K562 (cell line): ENCODE results near the gene CLTA. TPM values are rescaled to one million over a fixed set of nuclear protein-coding genes. Genes with fewer than 3 reads are reported as not detected.
A peak's percentile ranks its signal among the peaks of the same experiment; 100 is the strongest.

Source experiments
- ATF4 ChIP-seq: fragments of 450-650 bp; formaldehyde crosslinking; IDR thresholded peaks from 2 replicates; pipeline ENCODE4 v1.4.0; 2022; ENCODE audit warnings: mild to moderate bottlenecking, moderate library complexity
- BRD4 ChIP-seq: fragments of 200-600 bp; sonication (generic); IDR thresholded peaks from 2 replicates; pipeline ENCODE4 v1.6.1; 2017; ENCODE audit warnings: inconsistent platforms
- CBFA2T2 ChIP-seq: fragments of 450-650 bp; conservative IDR thresholded peaks from 2 replicates; pipeline ENCODE4 v1.6.1; 2017; ENCODE audit warnings: mild to moderate bottlenecking
- CBFA2T3 ChIP-seq: fragments of 450-650 bp; IDR thresholded peaks from 2 replicates; pipeline ENCODE4 v1.6.1; 2017
- CBFB ChIP-seq: sonication (generic); formaldehyde crosslinking; IDR thresholded peaks from 2 replicates; pipeline ENCODE4 v1.4.0; 2020; ENCODE audit warnings: mild to moderate bottlenecking, missing genetic modification reagents
- ELF2 ChIP-seq: fragments of 250-450 bp; sonication (Bioruptor Pico); IDR thresholded peaks from 2 replicates; pipeline ENCODE4 v1.5.0; 2021; ENCODE audit warnings: mild to moderate bottlenecking
- ETV5 ChIP-seq: sonication (generic); formaldehyde crosslinking; IDR thresholded peaks from 2 replicates; pipeline ENCODE4 v1.4.0; 2020; ENCODE audit warnings: low read depth, mild to moderate bottlenecking, missing genetic modification reagents
- HDAC2 ChIP-seq: fragments of 450-650 bp; IDR thresholded peaks from 2 replicates; pipeline ENCODE4 v1.6.1; 2016; ENCODE audit warnings: mild to moderate bottlenecking
- HMBOX1 ChIP-seq: sonication (generic); IDR thresholded peaks from 2 replicates; pipeline ENCODE4 v1.6.1; 2016
- HMG20A ChIP-seq: fragments of 450-650 bp; formaldehyde crosslinking; conservative IDR thresholded peaks from 2 replicates; pipeline ENCODE4 v1.4.0; 2020; ENCODE audit warnings: mild to moderate bottlenecking, mixed read lengths
- HNRNPK ChIP-seq: fragments of 200-400 bp; formaldehyde crosslinking; IDR thresholded peaks from one replicate; pipeline ENCODE4 v1.6.1; 2018; ENCODE audit warnings: mild to moderate bottlenecking, low read depth, low read length; ENCODE audit not compliant: poor library complexity, severe bottlenecking
- NFE2L1 ChIP-seq: fragments of 450-650 bp; IDR thresholded peaks from 2 replicates; pipeline ENCODE4 v1.6.1; 2016; ENCODE audit warnings: missing genetic modification characterization, low read depth, mild to moderate bottlenecking, missing compliant biosample characterization, moderate library complexity, borderline replicate concordance
- RBBP5 ChIP-seq: fragments of 200-600 bp; sonication (generic); IDR thresholded peaks from 2 replicates; pipeline ENCODE4 v1.6.1; 2012; ENCODE audit warnings: borderline replicate concordance, mild to moderate bottlenecking, low read length, control low read depth, inconsistent platforms; ENCODE audit not compliant: insufficient read depth, poor library complexity, severe bottlenecking
- RBM34 ChIP-seq: fragments of 200-400 bp; formaldehyde crosslinking; IDR thresholded peaks from 2 replicates; pipeline ENCODE4 v1.6.1; 2018; ENCODE audit warnings: low read length, borderline replicate concordance; ENCODE audit not compliant: insufficient read depth
- RFX7 ChIP-seq: fragments of 250-450 bp; sonication (Bioruptor Pico); IDR thresholded peaks from 2 replicates; pipeline ENCODE4 v1.5.1; 2021; ENCODE audit warnings: mild to moderate bottlenecking
- SAFB ChIP-seq: fragments of 200-400 bp; formaldehyde crosslinking; IDR thresholded peaks from 2 replicates; pipeline ENCODE4 v1.6.1; 2017; ENCODE audit warnings: low read depth, low read length, borderline replicate concordance
- SIN3B ChIP-seq: fragments of 450-650 bp; IDR thresholded peaks from 2 replicates; pipeline ENCODE4 v1.6.1; 2017; ENCODE audit warnings: low read depth, mild to moderate bottlenecking, moderate library complexity
- SMARCB1 ChIP-seq: IDR thresholded peaks from 2 replicates; pipeline ENCODE4 v1.6.1; 2011; ENCODE audit warnings: improper control_type of control experiment, low read depth; ENCODE audit not compliant: insufficient read length
- SNIP1 ChIP-seq: fragments of 450-650 bp; IDR thresholded peaks from 2 replicates; pipeline ENCODE4 v1.7.1; 2017; ENCODE audit warnings: low read depth, mild to moderate bottlenecking
- SOX6 ChIP-seq: fragments of 450-650 bp; IDR thresholded peaks from 2 replicates; pipeline ENCODE4 v1.6.1; 2014; ENCODE audit warnings: mild to moderate bottlenecking
- TCF15 ChIP-seq: fragments of 250-450 bp; sonication (Bioruptor Pico); IDR thresholded peaks from 2 replicates; pipeline ENCODE4 v1.8.0; 2022; ENCODE audit warnings: moderate library complexity, mild to moderate bottlenecking, inconsistent platforms
- TFE3 ChIP-seq: fragments of 450-650 bp; formaldehyde crosslinking; IDR thresholded peaks from 2 replicates; pipeline ENCODE4 v1.4.0; 2020; ENCODE audit warnings: mild to moderate bottlenecking, mixed read lengths
- TRIM28 ChIP-seq: fragments of 450-650 bp; IDR thresholded peaks from 2 replicates; pipeline ENCODE4 v1.6.1; 2017
- ZC3H8 ChIP-seq: fragments of 450-650 bp; IDR thresholded peaks from 2 replicates; pipeline ENCODE4 v1.6.1; 2017
- ZFP36 ChIP-seq: fragments of 150-350 bp; IDR thresholded peaks from 2 replicates; pipeline ENCODE4 v1.6.1; 2018; ENCODE audit warnings: low read length, low read depth; ENCODE audit not compliant: partially characterized antibody
- ZNF12 ChIP-seq: sonication (generic); formaldehyde crosslinking; IDR thresholded peaks from 2 replicates; pipeline ENCODE4 v1.4.0; 2020; ENCODE audit warnings: mild to moderate bottlenecking, missing genetic modification reagents
- ZNF121 ChIP-seq: sonication (generic); formaldehyde crosslinking; conservative IDR thresholded peaks from 2 replicates; pipeline ENCODE4 v1.8.0; 2022; ENCODE audit warnings: missing genetic modification reagents
- ZNF175 ChIP-seq: fragments of 200-800 bp; sonication (Bioruptor generic); IDR thresholded peaks from 2 replicates; pipeline ENCODE4 v1.6.1; 2016; ENCODE audit warnings: low read depth, mild to moderate bottlenecking, missing genetic modification characterization, missing compliant biosample characterization
- ZNF217 ChIP-seq: sonication (generic); formaldehyde crosslinking; IDR thresholded peaks from 2 replicates; pipeline ENCODE4 v1.8.0; 2022; ENCODE audit warnings: mild to moderate bottlenecking, missing genetic modification reagents
- polyA plus RNA-seq, 8 experiments: library from polyadenylated mRNA; depleted of rRNA in 4 of 8; stranded (reverse) in 5 of 8; unstranded in 3 of 8; fragments of >200 nt; fragmentation: Nextera tagmentation in 2 of 8; fragmentation: Illumina TruSeq in 1 of 8; extraction: Ambion mirVana in 2 of 8; extraction: Trizol in 1 of 8; gene quantifications; 2 replicates each; pipeline versions ENCODE4 v1.2.1 to v1.2.3, GENCODE V29; 2011 to 2014; ENCODE audit warnings: inconsistent platforms in 1 of 8, missing spikeins in 1 of 8
- total RNA-seq, 7 experiments: library from RNA; depleted of rRNA in 6 of 7; stranded (reverse); fragments of >200 nt in 6 of 7; fragmentation: Illumina TruSeq in 2 of 7; extraction: Trizol in 2 of 7; gene quantifications; 2 replicates each; pipeline versions ENCODE4 v1.2.1 to v1.2.3, GENCODE V29; 2011 to 2021; ENCODE audit warnings: low replicate concordance in 1 of 7

Gene CLTA
- total and polyA plus RNA-seq, 9 of the 15 experiments (the other 6 are each of a cell fraction or from before 2014, with no cell fraction given) = 37.8 to 219 (median 144) TPM

- no peak for TF ChIP-seq HMBOX1
- TF ChIP-seq CBFA2T3 = peak; percentile 92
- TF ChIP-seq ATF4 (CRISPR knock-in tag) = no peak
- TF ChIP-seq ETV5 (CRISPR knock-in tag) = no peak
- TF ChIP-seq TRIM28 = no peak
- no peak for TF ChIP-seq NFE2L1 (tag)
- TF ChIP-seq ZC3H8 = no peak
- no peak for TF ChIP-seq TFE3 (CRISPR knock-in tag)
- TF ChIP-seq HNRNPK = no peak
- no peak for TF ChIP-seq RBM34
- TF ChIP-seq RFX7 (CRISPR knock-in tag) = no peak
- TF ChIP-seq SOX6 = no peak
- no peak for TF ChIP-seq SNIP1
- TF ChIP-seq HMG20A (CRISPR knock-in tag) = no peak
- TF ChIP-seq RBBP5 = no peak
- TF ChIP-seq ELF2 = no peak
- TF ChIP-seq BRD4 = no peak
- TF ChIP-seq ZNF175 = no peak
- peak; percentile 87 for TF ChIP-seq CBFA2T2
- no peak for TF ChIP-seq SIN3B
- TF ChIP-seq SMARCB1 = no peak
- TF ChIP-seq HDAC2 = 0 out of 2 replicates have a peak, but pooled peaks have one; percentile 23
- no peak for TF ChIP-seq ZNF12
- TF ChIP-seq CBFB = no peak
- TF ChIP-seq ZFP36 = no peak
- no peak for TF ChIP-seq TCF15 (CRISPR knock-in tag)
- TF ChIP-seq ZNF217 (CRISPR knock-in tag) = no peak
- TF ChIP-seq ZNF121 (CRISPR knock-in tag) = no peak
- TF ChIP-seq SAFB = no peak
These were observed 48.0 kb upstream of the CLTA start (continued) for GRCh38 chr9:36142510-36143244.
